HCT116 (cell line): Measurements from ENCODE around the gene ACP7.

Source experiments
- CBX3 ChIP-seq: IDR thresholded peaks from 2 replicates; pipeline ENCODE4 v1.6.1; 2012; ENCODE audit warnings: low read depth
- EGR1 ChIP-seq: IDR thresholded peaks from 2 replicates; pipeline ENCODE4 v1.6.1; 2012; ENCODE audit warnings: low read depth
- ELF1 ChIP-seq: IDR thresholded peaks from 2 replicates; pipeline ENCODE4 v1.6.1; 2012; ENCODE audit warnings: low read depth, borderline replicate concordance
- EZH2 ChIP-seq: fragments of 200-600 bp; sonication (generic); IDR thresholded peaks from 2 replicates; pipeline ENCODE4 v1.6.1; 2017; ENCODE audit warnings: antibody characterized with exemption, mixed run types
- EZH2phosphoT487 ChIP-seq: fragments of 200-600 bp; IDR thresholded peaks from 2 replicates; pipeline ENCODE4 v1.6.1; 2018; ENCODE audit warnings: antibody characterized with exemption, borderline replicate concordance
- POLR2A ChIP-seq: IDR thresholded peaks from 2 replicates; pipeline ENCODE4 v1.7.0; 2011; ENCODE audit warnings: borderline replicate concordance; ENCODE audit not compliant: insufficient read depth, insufficient read length; ENCODE audit errors: extremely low read depth
- POLR2AphosphoS5 ChIP-seq: IDR thresholded peaks from 2 replicates; pipeline ENCODE4 v1.6.1; 2011; ENCODE audit warnings: mild to moderate bottlenecking, low read depth, low read length, moderate library complexity
- RAD21 ChIP-seq: IDR thresholded peaks from 2 replicates; pipeline ENCODE4 v1.6.1; 2012; ENCODE audit warnings: low read depth, mild to moderate bottlenecking
- SIN3A ChIP-seq: IDR thresholded peaks from 2 replicates; pipeline ENCODE4 v1.6.1; 2012; ENCODE audit warnings: low read depth
- YY1 ChIP-seq: IDR thresholded peaks from 2 replicates; pipeline ENCODE4 v1.6.1; 2011; ENCODE audit warnings: low read length, low read depth, moderate library complexity, mild to moderate bottlenecking; ENCODE audit not compliant: insufficient replicate concordance; ENCODE audit errors: extremely low read depth
- TF ChIP-seq, protein P1 (sequence below), 3 experiments: fragments of 200-600 bp in 1 of 3; sonication (generic) in 1 of 3; IDR thresholded peaks in 2 of 3; conservative IDR thresholded peaks in 1 of 3; 2 replicates each; pipeline ENCODE4 v1.5.1; 2012 to 2017; ENCODE audit warnings: low read depth in 2 of 3, low read length in 2 of 3, antibody characterized with exemption in 1 of 3, borderline replicate concordance in 1 of 3, control low read depth in 1 of 3, mild to moderate bottlenecking in 1 of 3, mixed read lengths in 1 of 3, mixed run types in 1 of 3, moderate library complexity in 1 of 3; ENCODE audit not compliant: insufficient read depth in 1 of 3
- TF ChIP-seq, protein P2 (sequence below): IDR thresholded peaks from 2 replicates; pipeline ENCODE4 v1.6.1; 2012; ENCODE audit warnings: low read depth
- TF ChIP-seq, protein P3 (sequence below): IDR thresholded peaks from 2 replicates; pipeline ENCODE4 v1.6.1; 2012
- TF ChIP-seq, protein P4 (sequence below): IDR thresholded peaks from 2 replicates; pipeline ENCODE4 v1.6.1; 2012

DNA sequence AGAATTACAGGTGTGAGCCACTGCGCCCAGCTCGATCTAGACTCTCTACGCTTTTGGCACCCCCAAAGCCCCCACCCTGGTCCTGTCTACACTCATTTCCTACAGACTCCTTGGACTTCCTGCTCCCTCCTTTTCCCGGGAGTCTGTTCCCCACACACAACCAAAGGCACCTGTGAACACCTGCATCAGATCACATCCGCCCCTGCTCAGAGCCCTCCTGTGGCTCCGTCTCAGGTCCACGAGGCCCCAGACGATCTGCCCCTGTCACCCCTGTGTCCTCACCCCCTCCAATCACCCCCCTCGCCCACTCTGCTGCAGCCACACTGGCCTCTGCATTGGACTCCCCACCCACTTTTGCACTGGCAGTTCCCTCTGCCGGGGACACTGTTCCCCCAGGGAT, 29.0 kb downstream of the ACP7 start:
- TF ChIP-seq, protein P1, sequence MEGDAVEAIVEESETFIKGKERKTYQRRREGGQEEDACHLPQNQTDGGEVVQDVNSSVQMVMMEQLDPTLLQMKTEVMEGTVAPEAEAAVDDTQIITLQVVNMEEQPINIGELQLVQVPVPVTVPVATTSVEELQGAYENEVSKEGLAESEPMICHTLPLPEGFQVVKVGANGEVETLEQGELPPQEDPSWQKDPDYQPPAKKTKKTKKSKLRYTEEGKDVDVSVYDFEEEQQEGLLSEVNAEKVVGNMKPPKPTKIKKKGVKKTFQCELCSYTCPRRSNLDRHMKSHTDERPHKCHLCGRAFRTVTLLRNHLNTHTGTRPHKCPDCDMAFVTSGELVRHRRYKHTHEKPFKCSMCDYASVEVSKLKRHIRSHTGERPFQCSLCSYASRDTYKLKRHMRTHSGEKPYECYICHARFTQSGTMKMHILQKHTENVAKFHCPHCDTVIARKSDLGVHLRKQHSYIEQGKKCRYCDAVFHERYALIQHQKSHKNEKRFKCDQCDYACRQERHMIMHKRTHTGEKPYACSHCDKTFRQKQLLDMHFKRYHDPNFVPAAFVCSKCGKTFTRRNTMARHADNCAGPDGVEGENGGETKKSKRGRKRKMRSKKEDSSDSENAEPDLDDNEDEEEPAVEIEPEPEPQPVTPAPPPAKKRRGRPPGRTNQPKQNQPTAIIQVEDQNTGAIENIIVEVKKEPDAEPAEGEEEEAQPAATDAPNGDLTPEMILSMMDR (IDR thresholded peaks at IDR 0.05 in 2 of 3, conservative IDR thresholded peaks at IDR 0.05 in 1 of 3; ENCODE audit: borderline replicate concordance in 1 of 3, insufficient read depth in 1 of 3, low read depth in 2 of 3, low read length in 2 of 3) = no peak
- TF ChIP-seq POLR2AphosphoS5 (no peak), CBX3 (no peak), EZH2 (no peak), ELF1 (no peak), SIN3A (no peak), EZH2phosphoT487 (no peak), RAD21 (no peak), POLR2A (no peak), YY1 (no peak), EGR1 (no peak)
- TF ChIP-seq, protein P2, sequence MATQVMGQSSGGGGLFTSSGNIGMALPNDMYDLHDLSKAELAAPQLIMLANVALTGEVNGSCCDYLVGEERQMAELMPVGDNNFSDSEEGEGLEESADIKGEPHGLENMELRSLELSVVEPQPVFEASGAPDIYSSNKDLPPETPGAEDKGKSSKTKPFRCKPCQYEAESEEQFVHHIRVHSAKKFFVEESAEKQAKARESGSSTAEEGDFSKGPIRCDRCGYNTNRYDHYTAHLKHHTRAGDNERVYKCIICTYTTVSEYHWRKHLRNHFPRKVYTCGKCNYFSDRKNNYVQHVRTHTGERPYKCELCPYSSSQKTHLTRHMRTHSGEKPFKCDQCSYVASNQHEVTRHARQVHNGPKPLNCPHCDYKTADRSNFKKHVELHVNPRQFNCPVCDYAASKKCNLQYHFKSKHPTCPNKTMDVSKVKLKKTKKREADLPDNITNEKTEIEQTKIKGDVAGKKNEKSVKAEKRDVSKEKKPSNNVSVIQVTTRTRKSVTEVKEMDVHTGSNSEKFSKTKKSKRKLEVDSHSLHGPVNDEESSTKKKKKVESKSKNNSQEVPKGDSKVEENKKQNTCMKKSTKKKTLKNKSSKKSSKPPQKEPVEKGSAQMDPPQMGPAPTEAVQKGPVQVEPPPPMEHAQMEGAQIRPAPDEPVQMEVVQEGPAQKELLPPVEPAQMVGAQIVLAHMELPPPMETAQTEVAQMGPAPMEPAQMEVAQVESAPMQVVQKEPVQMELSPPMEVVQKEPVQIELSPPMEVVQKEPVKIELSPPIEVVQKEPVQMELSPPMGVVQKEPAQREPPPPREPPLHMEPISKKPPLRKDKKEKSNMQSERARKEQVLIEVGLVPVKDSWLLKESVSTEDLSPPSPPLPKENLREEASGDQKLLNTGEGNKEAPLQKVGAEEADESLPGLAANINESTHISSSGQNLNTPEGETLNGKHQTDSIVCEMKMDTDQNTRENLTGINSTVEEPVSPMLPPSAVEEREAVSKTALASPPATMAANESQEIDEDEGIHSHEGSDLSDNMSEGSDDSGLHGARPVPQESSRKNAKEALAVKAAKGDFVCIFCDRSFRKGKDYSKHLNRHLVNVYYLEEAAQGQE = no peak
- TF ChIP-seq, protein P3, sequence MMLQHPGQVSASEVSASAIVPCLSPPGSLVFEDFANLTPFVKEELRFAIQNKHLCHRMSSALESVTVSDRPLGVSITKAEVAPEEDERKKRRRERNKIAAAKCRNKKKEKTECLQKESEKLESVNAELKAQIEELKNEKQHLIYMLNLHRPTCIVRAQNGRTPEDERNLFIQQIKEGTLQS = no peak
- TF ChIP-seq, protein P4, sequence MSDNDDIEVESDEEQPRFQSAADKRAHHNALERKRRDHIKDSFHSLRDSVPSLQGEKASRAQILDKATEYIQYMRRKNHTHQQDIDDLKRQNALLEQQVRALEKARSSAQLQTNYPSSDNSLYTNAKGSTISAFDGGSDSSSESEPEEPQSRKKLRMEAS = no peak
